GM10248 (cell line): ENCODE data around the gene SNX12.

Source experiments
- CTCF ChIA-PET: fragments of 300-600 bp; sonication (Branson Sonifier 250); formaldehyde crosslinking; extraction: SDS; loops from one replicate; lab custom pipeline; 2021; ENCODE audit warnings: antibody characterized with exemption; lab: Yijun Ruan, JAX
- POLR2A ChIA-PET: fragments of 350-650 bp; sonication (Branson Sonifier 250); formaldehyde crosslinking; extraction: SDS; loops from one replicate; lab custom pipeline; 2020; ENCODE audit warnings: antibody characterized with exemption; lab: Yijun Ruan, JAX
- DNase-seq: peaks from one replicate; pipeline ENCODE4 v3.0.0; 2012; ENCODE audit errors: extremely low spot score
- TF ChIP-seq, protein P1 (sequence below): IDR thresholded peaks from 2 replicates; pipeline ENCODE4 v1.5.1; 2012; ENCODE audit warnings: mild to moderate bottlenecking, low read depth; ENCODE audit errors: extremely low read depth, missing control alignments, control extremely low read depth

SNX12 gene

DNA sequence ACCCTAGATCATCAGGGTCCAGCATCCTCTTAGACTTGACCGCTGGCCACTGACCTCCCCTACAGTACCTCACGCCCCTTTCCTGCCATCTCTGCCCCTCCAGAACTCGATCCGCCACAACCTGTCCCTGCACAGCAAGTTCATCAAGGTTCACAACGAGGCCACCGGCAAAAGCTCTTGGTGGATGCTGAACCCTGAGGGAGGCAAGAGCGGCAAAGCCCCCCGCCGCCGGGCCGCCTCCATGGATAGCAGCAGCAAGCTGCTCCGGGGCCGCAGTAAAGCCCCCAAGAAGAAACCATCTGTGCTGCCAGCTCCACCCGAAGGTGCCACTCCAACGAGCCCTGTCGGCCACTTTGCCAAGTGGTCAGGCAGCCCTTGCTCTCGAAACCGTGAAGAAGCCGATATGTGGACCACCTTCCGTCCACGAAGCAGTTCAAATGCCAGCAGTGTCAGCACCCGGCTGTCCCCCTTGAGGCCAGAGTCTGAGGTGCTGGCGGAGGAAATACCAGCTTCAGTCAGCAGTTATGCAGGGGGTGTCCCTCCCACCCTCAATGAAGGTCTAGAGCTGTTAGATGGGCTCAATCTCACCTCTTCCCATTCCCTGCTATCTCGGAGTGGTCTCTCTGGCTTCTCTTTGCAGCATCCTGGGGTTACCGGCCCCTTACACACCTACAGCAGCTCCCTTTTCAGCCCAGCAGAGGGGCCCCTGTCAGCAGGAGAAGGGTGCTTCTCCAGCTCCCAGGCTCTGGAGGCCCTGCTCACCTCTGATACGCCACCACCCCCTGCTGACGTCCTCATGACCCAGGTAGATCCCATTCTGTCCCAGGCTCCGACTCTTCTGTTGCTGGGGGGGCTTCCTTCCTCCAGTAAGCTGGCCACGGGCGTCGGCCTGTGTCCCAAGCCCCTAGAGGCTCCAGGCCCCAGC is 32.7 kb upstream of the SNX12 start:
- ChIA-PET POLR2A (interaction anchor here (1.6 to 2.5 kb wide), 3 partner anchors 11 to 18 kb away, joined by 7 to 12 read pairs (median 8); partner anchors contain the start of genes IL2RG and MED12), CTCF (interaction anchor here (0.8 to 3.3 kb wide), 6 partner anchors 9 to 81 kb away, joined by 3 to 16 read pairs (median 6); partner anchors contain the start of gene IL2RG)
- DNase-seq: no peak
- TF ChIP-seq, protein P1, sequence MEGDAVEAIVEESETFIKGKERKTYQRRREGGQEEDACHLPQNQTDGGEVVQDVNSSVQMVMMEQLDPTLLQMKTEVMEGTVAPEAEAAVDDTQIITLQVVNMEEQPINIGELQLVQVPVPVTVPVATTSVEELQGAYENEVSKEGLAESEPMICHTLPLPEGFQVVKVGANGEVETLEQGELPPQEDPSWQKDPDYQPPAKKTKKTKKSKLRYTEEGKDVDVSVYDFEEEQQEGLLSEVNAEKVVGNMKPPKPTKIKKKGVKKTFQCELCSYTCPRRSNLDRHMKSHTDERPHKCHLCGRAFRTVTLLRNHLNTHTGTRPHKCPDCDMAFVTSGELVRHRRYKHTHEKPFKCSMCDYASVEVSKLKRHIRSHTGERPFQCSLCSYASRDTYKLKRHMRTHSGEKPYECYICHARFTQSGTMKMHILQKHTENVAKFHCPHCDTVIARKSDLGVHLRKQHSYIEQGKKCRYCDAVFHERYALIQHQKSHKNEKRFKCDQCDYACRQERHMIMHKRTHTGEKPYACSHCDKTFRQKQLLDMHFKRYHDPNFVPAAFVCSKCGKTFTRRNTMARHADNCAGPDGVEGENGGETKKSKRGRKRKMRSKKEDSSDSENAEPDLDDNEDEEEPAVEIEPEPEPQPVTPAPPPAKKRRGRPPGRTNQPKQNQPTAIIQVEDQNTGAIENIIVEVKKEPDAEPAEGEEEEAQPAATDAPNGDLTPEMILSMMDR: no peak

DNA sequence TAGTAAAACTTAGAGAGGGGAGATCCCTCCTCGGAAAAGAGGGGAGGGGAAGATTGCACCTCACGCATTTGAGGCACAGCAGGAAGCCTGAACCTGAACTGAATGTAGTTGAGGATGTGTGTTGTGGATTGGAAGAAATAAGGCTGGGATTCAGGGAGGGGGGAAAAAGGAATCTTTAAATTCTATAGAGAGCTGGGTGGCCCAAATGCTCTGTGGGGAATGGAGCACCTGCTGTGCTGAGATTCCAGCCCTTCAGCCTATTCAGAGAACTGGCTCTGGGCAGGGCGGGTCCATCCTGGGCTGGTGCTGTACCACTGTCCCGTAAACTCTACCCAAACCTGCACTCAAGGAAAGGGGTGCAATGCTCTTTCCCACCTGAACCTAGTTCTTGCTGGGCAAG is 31.6 kb upstream of the SNX12 start:
- POLR2A ChIA-PET: interaction anchor here (1.6 to 2.5 kb wide), 2 partner anchors 12 to 19 kb away, joined by 7 to 8 read pairs; partner anchors contain the start of genes IL2RG and MED12
- TF ChIP-seq, protein P1: no peak
- no peak for DNase-seq
- CTCF ChIA-PET: interaction anchor here (0.9 to 3.3 kb wide), 7 partner anchors 9 to 80 kb away, joined by 3 to 16 read pairs (median 4); partner anchors contain the start of genes IL2RG and MED12

DNA sequence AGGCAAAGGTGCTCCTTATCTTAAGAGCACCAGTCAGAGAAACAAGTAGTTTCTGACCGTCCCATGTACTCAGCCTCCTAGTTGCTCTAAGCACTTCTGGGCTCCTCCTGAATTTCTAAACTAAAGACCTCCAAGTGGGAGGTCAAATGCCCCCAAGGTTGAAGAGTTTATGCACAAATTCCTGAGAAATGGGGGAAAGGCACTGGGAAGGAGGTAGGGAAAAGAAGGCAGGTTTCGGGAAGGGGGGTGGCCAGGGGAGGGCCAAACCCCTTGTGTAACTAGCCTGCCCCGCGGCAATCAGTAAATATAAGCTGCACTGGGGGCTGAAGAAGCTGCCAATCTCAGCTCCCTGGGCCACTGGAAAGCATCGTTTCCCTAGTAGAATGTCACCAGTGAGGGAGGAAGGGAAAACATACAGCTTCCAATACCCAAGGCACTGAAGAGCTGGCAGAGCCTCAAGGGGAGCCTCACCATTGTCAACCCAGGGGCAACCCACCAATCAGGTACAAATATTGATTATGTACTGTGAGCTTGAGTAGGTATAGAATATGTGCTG is 30.9 kb upstream of the SNX12 start:
- ChIA-PET POLR2A (interaction anchor here (2.5 kb wide), 1 partner anchor 19 kb away, joined by 8 read pairs; the partner anchor contains the start of gene MED12), CTCF (interaction anchor here (0.9 to 3.3 kb wide), 7 partner anchors 9 to 81 kb away, joined by 3 to 16 read pairs (median 4); partner anchors contain the start of genes IL2RG and MED12)
- TF ChIP-seq, protein P1: no peak
- no peak for DNase-seq

DNA sequence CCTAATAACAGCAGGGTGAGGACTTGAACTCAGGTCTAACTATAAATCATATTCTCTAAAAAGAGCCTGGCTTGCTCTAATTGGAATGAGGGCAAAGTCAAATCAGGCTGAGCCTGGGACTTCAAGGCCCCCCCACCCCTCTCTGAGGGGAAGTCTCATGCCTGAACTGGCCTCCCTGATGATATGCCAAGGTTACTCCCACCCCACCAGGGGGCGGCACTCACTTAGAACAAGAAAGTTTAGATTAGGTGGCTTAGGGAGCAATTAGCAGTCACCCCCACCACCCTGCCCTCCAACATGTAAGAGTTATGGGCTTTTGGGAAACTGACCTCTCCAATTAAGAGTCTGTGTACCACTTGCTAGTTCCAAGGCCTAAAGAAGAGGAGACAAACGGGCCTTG is 30.2 kb upstream of the SNX12 start:
- TF ChIP-seq, protein P1: peak; percentile 43
- POLR2A ChIA-PET: no interaction called here
- DNase-seq: peak; percentile 62

DNA sequence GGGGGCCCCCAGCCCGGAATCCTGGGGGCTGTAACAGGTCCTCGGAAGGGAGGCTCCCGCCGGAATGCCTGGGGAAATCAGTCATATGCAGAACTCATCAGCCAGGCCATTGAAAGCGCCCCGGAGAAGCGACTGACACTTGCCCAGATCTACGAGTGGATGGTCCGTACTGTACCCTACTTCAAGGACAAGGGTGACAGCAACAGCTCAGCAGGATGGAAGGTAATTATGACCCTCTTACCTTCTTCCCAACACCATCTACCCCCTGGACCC is 28.6 kb upstream of the SNX12 start:
- CTCF ChIA-PET: no interaction called here
- TF ChIP-seq, protein P1: no peak
- DNase-seq: no peak
- POLR2A ChIA-PET: no interaction called here

More for the DNA sequence above, 30.2 kb upstream of the SNX12 start:
- CTCF ChIA-PET: interaction anchor here (1.1 to 1.5 kb wide), 3 partner anchors 32 to 84 kb away, joined by 3 to 5 read pairs (median 4); no protein-coding TSS in a partner anchor

DNA sequence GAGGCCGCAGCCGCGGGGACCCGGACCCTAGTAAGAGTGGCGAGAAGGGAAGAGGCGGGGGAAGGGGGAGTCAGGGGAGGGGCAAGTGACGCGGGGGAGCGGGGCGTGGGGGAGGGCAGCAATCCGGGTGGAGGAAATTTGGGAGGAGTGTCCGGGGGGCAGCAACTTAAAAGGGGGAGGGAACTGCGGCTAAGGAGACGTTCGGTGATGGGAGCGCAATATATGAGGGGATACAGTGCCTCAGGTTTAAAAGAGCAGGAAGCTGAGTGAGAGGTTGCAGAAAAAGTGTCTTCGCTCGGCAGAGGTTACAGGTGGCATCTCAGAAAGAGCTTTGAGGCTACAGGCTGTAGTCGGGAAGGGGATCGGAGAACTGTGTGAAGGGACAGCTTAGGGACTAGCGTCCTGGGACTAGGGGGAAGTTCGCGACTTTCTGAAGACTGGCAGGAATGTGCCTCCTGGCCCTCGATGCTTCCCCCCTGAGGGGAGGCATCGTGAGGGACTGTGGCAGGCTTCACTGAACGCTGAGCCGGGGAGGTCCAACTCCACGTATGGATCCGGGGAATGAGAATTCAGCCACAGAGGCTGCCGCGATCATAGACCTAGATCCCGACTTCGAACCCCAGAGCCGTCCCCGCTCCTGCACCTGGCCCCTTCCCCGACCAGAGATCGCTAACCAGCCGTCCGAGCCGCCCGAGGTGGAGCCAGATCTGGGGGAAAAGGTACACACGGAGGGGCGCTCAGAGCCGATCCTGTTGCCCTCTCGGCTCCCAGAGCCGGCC is 28.0 kb upstream of the SNX12 start:
- TF ChIP-seq, protein P1: no peak
- peak; percentile 66 for DNase-seq
- POLR2A ChIA-PET: no interaction called here
- CTCF ChIA-PET: interaction anchor here (1.0 kb wide), 1 partner anchor 42 kb away, joined by 3 read pairs; no protein-coding TSS in a partner anchor
